CD1c-positive myeloid dendritic cell (primary cell): Measurements from ENCODE around the gene CNTNAP5.

ENCODE experiments used
- DNase-seq: peaks from one replicate; pipeline ENCODE4 v3.0.0-alpha.2; 2016; ENCODE audit errors: extremely low spot score

The CNTNAP5 gene

GRCh38 chr2:124159166-124159565 is 134.1 kb downstream of the CNTNAP5 start:
- DNase-seq = no peak

DNA sequence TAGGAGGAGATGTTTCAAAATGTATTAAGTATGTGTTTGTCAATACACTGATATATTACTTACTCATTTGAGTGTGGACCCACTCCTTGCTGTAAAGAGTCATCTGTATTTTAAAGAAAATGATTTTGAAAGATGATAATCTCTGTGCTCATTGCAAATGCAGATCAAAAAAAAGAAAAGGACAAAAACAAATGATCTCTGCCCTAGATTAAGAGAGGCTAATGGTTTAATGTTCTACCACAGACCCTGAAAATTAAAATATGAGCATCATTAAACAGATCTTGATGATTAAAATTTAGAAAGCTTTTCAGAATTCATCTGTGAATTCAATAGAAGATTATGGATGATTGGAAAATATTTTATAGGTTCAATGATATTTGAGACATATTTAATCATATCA is 136.5 kb downstream of the CNTNAP5 start:
- no peak for DNase-seq

DNA sequence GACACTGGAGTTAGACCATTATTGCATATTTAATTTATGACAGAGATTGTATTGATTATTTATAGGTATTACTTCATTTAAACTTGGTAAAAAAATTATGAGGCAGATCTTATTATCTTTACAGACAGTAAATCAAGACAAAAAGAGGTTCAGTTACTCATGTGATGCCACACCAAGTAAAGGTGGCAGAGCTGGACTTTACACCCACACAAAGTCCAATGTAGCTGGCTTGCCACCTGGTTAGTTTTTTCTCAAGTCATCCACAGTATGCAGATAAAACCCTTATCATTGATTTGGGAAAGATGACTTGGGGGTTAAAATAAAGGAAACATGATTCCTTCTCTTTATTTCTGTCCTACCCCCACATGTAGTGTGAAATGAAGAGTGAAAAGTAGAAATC is 137.2 kb downstream of the CNTNAP5 start:
- no peak for DNase-seq

- DNase-seq = no peak
Observed at GRCh38 chr2:124163840-124164239, 138.8 kb downstream of the CNTNAP5 start.

GRCh38 chr2:124165698-124166097 is 140.6 kb downstream of the CNTNAP5 start:
- DNase-seq = no peak

GRCh38 chr2:124171472-124172063 is 146.5 kb downstream of the CNTNAP5 start:
- DNase-seq = no peak

DNA sequence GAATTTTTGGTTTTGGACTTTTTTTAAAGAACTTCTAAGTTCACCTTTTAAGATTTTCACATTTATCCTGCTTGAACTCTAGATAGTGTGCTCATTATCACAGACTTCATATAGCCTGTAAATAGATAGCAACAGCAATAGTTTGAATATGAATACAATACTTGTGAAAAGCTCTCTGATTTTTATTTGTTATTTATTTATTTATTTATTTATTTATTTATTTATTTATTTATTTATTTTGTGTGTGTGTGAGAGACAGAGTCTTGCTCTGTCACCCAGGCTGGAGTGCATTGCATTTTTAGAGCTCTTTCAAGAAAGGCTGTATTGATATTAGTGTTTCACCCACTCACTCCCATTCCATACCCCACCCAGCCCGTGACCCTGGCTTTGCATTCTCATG is 153.6 kb downstream of the CNTNAP5 start:
- DNase-seq = no peak

GRCh38 chr2:124180635-124181034 is 155.5 kb downstream of the CNTNAP5 start:
- no peak for DNase-seq

- DNase-seq = no peak
Observed at GRCh38 chr2:124186801-124187200, 161.7 kb downstream of the CNTNAP5 start.

- no peak for DNase-seq
Observed at GRCh38 chr2:124187948-124188347, 162.9 kb downstream of the CNTNAP5 start.

DNA sequence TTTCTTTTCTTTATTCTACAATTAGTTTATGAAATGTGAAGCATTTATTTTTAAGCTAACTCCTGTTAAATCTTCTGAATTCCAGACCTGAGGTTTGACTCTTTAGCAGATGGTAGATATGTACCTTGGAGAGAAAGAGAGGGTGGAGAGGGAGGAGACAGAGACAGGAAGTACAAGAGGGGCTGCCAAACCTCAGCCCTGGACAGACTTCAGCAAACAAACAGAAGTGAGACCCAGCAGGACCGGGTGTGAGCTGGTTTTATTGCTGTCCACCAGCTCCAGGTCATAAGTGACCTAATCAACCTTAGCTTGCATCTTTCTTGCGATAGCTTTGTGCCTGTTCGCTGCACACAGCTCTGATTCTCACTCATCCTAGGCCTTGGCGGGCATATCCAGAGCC is 168.6 kb downstream of the CNTNAP5 start:
- DNase-seq = no peak

GRCh38 chr2:124201713-124202112 is 176.6 kb downstream of the CNTNAP5 start:
- no peak for DNase-seq

DNA sequence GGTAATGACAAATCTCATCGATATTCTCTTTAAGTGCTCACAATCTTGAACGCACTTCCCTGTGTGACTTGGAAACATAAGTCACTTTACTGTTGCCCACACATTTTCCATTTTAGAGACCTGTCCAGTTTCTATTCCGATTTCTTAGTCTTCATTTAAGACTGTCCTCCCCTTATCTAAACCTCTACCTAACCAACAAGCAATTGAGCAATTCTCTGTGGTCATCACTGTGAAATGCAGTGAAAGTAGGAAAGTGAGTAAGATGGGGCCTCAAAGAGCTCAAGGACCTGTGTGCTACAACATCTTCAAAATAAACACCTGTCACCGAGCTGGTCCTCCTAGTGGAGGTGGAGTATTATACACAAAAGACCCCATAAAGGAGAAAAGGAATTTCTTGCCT is 184.4 kb downstream of the CNTNAP5 start:
- DNase-seq = no peak

DNA sequence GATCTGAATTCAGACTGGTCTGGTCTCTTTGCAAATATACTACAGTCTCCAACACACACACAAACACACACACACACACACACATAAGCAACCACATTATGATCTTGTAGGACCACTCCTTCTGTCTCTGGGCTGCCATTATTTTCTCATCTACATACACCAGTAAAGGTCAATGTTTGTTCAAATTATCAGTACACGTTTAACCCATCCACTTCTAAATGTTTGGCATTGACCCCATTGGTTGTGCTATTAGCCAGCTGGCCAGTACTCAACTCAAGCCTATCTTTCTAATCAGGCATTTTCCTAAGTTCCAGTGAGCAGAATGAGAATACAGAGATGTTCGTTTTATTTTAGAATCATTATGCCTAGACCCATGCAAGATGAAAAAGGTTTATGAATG is 186.4 kb downstream of the CNTNAP5 start:
- DNase-seq = no peak

DNA sequence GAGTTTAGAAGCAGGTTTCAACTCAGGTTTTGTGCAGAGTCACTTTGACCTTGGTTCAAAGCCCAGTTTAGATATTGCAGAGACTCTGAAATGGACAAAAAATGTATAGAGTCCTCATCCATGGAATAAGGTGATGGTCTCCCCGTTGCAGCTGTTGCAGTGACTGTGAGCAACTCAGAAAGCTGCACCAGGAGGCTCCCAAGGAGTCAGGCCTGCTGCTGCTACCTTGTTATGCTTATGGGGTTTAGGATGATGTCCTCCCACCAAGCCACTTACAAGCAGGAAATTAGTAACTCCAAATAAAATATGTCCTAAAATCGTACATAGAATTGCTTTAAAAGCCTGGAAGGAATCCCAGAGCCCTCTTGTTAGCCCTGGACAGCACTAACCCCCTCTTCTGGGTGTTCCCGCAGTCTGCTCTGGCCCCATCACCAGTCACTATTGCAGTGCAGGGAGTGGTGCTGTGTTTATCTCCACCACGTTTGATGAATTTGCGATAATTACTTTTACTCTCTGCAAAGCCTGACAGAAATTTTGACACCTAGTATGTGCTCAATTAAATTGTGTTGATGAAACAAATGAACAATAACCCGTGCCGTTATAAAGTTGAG is 189.0 kb downstream of the CNTNAP5 start:
- DNase-seq = no peak

DNA sequence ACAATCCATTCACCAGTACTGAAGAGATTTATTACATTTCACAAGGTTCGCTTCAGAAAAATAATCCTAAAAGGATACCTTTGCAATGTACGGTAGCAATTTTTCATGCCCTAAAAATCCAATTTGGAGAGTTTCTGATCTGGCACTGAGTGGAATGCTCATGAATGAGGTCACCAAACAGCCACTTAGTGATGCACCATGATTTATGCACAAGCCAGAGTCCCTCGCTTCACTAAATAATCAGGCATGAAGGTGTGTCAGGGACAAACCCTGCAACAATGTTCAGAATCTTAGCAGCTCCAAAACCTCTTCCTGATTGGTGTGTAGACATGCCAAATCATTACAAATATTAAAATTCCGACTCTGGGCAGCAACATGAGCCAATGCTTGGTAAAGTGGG is 221.1 kb downstream of the CNTNAP5 start:
- no peak for DNase-seq

GRCh38 chr2:124248386-124248785 is 223.3 kb downstream of the CNTNAP5 start:
- no peak for DNase-seq

- DNase-seq = no peak
Observed at GRCh38 chr2:124250433-124250832, 225.3 kb downstream of the CNTNAP5 start.

DNA sequence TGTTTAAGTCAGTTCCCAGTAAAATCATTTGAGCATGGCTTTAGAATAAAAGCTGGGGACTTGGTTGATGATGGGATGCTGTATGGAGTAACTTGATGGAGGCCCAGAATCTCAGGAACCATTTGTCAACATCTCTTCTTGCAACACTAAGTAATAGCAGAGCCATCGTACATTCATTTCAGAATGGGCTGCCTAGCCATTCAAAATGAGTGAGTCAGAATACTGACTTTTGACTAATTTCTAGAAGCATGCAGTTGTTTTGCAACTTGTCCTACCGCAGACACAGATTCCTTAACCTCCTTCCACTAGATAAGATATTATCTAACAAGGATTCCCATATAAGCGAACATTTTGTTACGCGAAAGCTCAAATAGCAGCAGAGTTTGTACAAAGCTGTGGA is 229.5 kb downstream of the CNTNAP5 start:
- DNase-seq = no peak

DNA sequence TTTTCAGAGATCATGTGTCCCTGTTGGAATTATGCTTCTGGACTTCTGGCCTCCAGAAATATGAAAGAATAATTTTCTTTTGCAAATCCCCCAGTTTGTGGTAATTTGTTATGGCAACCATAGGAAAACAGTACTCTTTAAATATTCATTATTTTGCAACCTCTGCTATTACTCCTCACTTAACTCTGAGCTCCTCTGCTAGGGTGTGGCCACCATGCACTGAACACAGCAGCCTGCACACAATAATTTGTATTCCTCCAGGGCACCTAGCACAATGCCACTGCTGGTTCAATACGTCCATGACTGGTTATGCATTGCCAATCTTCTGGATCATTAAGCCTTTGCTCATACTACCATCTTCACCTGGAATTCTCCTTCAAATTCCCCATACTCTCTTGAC is 232.0 kb downstream of the CNTNAP5 start:
- DNase-seq = no peak

DNA sequence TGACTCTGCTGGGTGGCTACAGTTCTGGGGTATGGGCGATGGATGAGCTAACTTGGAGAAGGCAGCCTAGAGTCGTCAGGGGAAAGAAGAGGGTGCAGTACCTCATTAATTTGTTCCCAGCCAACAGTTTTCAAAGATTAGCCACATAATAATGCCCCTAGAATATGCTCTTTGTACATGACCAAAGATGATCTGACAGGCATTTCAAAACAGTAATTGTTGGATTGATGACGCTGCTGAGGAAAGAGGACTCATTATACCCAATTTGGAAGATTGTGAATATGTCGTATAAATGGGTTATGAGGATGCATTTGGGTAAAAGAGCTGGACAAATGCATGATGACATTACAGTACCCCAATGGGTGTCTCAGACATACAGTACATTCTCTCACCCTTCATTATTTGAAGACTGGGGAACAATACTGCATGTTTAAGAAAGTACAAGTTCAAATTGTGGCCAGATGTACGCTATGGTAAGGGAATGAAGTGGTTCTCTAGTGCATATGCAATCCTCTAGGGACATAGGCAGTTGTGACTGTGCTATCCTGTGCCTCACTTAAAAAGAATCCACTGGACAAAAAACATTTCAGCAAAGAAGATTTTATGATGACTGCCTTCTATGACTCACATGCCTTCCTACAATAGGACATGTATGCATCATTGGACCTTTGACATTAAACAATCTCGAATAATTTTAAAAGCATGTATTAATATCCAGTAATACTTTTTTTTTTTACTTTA is 233.2 kb downstream of the CNTNAP5 start:
- DNase-seq = no peak

- no peak for DNase-seq
Observed at GRCh38 chr2:124261456-124261855, 236.4 kb downstream of the CNTNAP5 start.

GRCh38 chr2:124264551-124265091 is 239.5 kb downstream of the CNTNAP5 start:
- DNase-seq = no peak
